Ovary (tissue), 3 donors: ENCODE results near the gene PDSS2.

Source experiments
- CTCF ChIP-seq, 3 donors: fragments of 450-650 bp in 2 of 3; fragments of 200-600 bp in 1 of 3; IDR thresholded peaks; one replicate each; pipeline versions ENCODE4 v1.5.1 to v1.8.0; 2016 to 2022; ENCODE audit warnings: antibody characterized with exemption in 3 of 3, mild to moderate bottlenecking in 1 of 3
- POLR2A ChIP-seq: fragments of 450-650 bp; IDR thresholded peaks from one replicate; pipeline ENCODE4 v1.6.1; 2017; ENCODE audit warnings: antibody characterized with exemption, mild to moderate bottlenecking, moderate library complexity
- donor health status: DM: no; HTN: no; CAD: no.

- TF ChIP-seq CTCF (IDR thresholded peaks at IDR 0.05), result no peak
- TF ChIP-seq POLR2A, result no peak
Observed at GRCh38 chr6:107186047-107186446, 273.3 kb downstream of the PDSS2 start.
